ENCODE data around the gene PITHD1. TPM values are rescaled to one million over a fixed set of nuclear protein-coding genes. Genes with fewer than 3 reads are reported as not detected.
A peak's percentile ranks its signal among the peaks of the same experiment; 100 is the strongest.
"Not testable (repeated sequence)": the region's sequence is repeated elsewhere in the genome, so short reads cannot be mapped to it uniquely, and the experiment has no call there.

Gene PITHD1
- total RNA-seq, 1 experiment from 2014 or later: 50.2 TPM

DNA sequence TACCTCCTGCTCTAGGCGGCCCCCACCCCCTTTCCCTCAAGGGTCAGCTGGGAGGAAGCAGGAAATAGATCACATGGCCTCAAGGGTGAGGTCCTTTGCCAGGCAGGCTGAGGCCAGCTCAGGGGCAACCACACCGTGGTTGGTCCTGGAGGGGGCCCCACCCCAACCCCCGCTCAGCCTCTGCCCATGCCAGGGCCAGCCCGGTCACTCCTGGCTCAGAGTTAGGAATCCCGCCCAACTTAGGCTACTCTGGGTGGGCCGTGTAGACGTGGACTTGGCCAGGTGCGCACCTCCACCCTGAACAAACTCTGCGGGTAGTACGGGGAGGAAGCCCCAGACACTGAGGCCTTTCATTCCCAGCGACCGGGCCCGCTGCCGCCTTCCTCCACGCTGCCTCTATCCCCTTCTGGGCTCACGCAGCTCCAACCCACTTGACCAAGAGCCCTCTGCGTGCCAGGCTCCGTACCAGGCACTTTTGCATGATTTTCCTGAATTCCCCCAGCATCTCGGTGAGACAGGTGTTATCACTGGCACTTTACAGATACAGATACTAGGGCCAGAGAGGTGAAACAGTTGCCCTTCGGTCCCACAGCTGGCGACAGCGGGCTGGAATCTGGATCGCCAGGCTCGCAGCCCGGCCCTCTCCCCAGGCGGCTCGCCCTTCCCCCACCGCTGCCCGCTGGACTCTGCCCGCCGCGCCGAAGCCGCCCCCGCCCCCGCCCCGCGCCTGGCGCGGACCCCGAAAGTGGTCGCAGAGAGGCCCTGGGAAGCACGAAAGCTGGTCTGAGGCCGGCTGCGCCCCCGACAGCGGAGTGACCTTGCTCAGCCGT, 21.6 kb downstream of the PITHD1 start:
- peak; percentile 38 to 41 for DNase-seq

DNA sequence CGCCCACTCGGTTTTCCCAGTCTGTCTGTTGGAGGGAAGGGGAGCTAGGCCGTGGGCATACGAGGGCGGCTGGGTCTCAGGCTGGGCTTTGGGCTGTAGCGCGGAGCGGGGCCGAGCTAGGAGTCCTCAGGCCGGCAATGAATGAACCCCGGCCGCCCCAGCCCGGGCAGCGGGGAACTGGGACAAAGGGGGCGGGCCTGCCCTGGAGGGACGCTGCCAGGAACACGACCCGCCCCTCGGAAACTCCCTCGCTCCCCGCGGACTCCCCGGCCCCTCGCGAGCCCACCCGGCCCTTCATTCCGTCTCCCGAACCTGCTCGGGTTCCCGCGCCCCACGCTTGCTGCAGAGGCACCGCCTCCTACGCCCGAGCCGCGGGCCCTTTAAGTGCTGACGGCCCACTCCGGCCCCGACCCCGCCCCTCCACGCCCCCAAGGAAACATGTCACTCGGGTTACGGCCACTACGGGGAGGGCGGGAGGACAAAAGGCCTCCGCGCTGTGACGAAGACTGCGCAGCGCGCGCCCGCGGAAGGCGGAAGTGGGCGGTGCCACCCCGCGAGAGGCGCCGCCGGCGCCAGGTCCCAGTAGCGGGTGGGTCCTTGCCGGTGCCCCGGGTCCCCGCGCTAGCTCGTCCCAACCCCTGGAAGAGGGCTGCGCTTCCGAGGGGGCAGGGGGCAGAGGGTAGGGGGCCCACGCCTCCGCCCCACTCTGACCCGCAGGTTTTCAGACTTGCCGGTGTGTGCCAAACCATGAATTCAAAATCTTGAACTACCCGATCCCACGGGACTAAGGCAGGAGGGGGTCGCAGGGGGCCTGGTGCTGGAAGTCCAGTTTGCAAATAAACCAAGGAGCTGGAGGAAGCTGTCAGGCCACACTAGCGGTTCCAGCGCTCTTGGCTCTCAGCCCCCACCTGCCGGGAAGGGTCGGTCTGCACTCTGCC, 22.5 kb downstream of the PITHD1 start, which contains the start of gene GALE:
Gene GALE (minus strand): TSS at position 355 of the 938 bp plus-strand sequence. CDS start 1,747 bp downstream, outside the sequence.
- H3K27ac ChIP-seq: peak within 1 kb of the TSS; percentile 16
- peak; percentile 97 to 98 for DNase-seq
- H3K9me3 ChIP-seq (replicated peaks): no peaks in the 10 kb centered on the region
- peaks cover 7% of the 10 kb centered on the region; the same call in 1 of the 2 replicates for H3K36me3 ChIP-seq
- no peaks in the 10 kb centered on the region; the same call in 1 of the 2 replicates for H3K27me3 ChIP-seq
- H3K4me1 ChIP-seq: peaks cover 8% of the 10 kb centered on the region
- peak within 1 kb of the TSS; percentile 70 for H3K4me3 ChIP-seq

More for the DNA sequence above, 21.6 kb downstream of the PITHD1 start:
- Histone ChIP-seq H3K27me3 (no peaks in the 10 kb centered on the region; the same call in 1 of the 2 replicates), H3K4me3 (peak overlapping the region; percentile 70), H3K4me1 (peaks cover 8% of the 10 kb centered on the region), H3K36me3 (peaks cover 7% of the 10 kb centered on the region; the same call in 1 of the 2 replicates), H3K9me3 (replicated peaks) (no peaks in the 10 kb centered on the region), H3K27ac (peak overlapping the region; percentile 16)

DNA sequence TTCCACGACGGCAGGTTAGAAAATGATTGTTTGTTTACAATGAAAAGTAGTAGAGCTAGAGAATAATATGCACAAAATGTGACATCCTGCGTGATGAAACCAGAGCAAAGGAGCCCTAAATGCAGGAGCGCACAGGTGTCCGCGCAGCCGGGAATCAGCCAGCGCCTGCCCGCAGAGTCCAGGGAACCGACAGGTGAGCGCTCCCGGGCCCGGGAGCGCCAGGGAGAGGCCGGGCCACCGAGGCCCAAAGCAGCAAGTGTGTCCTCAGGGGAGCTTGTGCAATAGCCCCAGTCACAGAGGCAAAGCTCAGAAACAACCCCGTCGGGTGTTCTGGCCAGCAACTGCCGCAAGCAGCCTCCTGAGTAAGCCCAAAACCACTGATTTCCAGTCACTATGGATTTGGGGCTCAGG, 23.1 kb downstream of the PITHD1 start:
- Histone ChIP-seq H3K4me3 (peak overlapping the region; percentile 70), H3K9me3 (replicated peaks) (no peaks in the 10 kb centered on the region), H3K4me1 (peaks cover 8% of the 10 kb centered on the region), H3K27ac (no peak overlapping the region), H3K27me3 (no peaks in the 10 kb centered on the region; the same call in 1 of the 2 replicates), H3K36me3 (peaks cover 7% of the 10 kb centered on the region; the same call in 1 of the 2 replicates)
- DNase-seq: no peak

DNA sequence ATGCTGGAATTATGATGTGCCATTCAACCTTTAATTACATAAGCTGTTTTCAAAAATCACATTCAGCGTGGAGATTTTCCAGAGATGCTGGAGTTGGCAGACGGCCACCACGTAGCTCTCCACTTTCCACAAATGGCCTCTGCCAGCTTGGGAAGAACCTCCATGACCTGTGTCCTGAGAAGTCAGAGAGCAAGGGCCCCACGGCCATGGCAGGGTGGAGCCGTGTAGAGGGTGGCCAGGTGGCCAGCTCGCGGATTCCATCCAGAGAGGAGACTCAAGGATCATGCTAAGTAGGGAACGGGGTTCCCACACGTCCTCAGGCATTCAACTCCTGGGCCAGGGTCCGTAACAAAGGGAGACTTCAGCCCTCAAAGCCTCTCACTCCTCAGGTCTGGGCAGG, 23.7 kb downstream of the PITHD1 start:
- DNase-seq: no peak

DNA sequence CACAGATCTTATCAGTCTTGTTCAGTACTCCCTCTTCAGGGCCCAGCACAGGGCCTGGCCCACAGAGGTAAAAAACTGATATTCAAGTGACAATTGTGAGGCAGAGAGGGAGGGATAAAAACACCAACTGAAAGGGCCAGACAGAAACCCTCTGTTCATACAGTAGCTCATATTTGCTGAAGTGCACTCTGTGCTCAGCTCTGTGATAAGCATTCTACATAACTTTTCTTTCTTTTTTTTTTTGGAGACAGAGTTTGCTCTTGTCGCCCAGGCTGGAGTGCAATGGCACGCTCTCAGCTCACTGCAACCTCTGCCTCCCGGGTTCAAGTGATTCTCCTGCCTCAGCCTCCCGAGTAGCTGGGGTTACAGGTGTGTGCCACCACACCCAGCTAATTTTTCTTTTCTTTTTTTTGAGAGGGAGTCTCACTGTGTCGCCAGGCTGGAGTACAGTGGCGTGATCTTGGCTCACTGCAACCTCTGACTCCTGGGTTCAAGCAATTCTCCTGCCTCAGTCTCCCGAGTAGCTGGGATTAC, 24.7 kb downstream of the PITHD1 start:
- H3K4me3 ChIP-seq; DNase-seq; H3K4me1 ChIP-seq; H3K9me3 ChIP-seq (replicated peaks); H3K36me3 ChIP-seq; H3K27me3 ChIP-seq; H3K27ac ChIP-seq: not testable (repeated sequence)

More for the DNA sequence above, 23.7 kb downstream of the PITHD1 start:
- H3K4me1 ChIP-seq: peaks cover 8% of the 10 kb centered on the region
- H3K9me3 ChIP-seq (replicated peaks): no peaks in the 10 kb centered on the region
- H3K4me3 ChIP-seq: no peak overlapping the region
- no peak overlapping the region for H3K27ac ChIP-seq
- no peaks in the 10 kb centered on the region; the same call in 1 of the 2 replicates for H3K27me3 ChIP-seq
- H3K36me3 ChIP-seq: peaks cover 7% of the 10 kb centered on the region; the same call in 1 of the 2 replicates

DNA sequence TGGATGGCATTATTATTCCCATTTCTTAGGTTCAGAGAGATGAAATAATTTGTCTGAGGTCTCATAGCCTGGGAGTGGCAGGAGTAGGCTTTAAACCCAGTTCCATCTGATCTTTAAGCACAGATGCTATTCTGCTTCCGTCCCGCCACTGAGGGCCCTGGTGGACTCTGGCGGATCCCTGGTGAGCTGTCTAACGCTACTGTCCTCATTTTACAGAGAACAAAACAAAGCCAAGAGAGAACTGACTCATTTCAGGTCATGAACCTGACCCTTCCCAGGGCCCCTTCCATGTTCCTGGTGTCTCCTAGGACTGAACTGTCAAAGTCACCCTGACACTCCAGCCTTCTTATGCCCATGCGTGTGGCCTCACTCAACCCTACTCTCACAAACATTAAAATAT, 25.5 kb downstream of the PITHD1 start:
- Histone ChIP-seq H3K4me3 (no peak overlapping the region), H3K4me1 (peaks cover 8% of the 10 kb centered on the region), H3K27ac (no peak overlapping the region), H3K9me3 (replicated peaks) (no peaks in the 10 kb centered on the region), H3K36me3 (no peaks in the 10 kb centered on the region), H3K27me3 (no peaks in the 10 kb centered on the region; the same call in 1 of the 2 replicates)
- DNase-seq: no peak

DNA sequence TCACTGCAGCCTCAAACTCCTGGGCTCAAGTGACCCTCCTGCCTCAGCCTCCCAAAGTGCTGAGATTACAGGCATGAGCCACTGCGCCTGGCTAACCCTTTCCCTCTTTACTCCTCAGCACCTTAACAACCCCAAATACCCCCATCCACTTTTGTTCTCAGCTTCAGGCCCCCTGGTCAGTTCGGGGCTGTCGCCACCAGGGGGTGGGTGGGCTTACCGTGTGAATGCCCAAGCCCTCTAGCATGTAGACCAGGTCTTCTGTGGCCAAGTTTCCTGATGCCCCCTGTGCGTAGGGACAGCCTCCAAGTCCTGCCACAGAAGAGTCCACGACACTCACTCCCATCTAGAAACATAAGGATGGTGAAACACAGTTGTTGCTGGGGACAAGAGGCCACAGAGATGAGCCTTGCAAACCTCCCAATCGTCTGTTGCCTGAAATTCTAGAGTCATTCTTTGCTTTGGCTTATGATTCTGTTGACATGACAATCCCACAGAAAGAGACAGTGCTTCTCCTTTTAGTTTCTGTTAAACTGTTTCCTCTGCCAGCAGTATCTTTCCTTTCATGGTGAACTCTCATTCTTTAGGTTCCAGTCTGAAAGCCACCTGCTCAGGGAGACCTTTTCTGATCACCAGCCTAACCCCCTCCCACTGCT, 26.1 kb downstream of the PITHD1 start:
- Histone ChIP-seq H3K4me1 (peaks cover 5% of the 10 kb centered on the region), H3K27me3 (no peaks in the 10 kb centered on the region; the same call in 1 of the 2 replicates), H3K9me3 (replicated peaks) (no peaks in the 10 kb centered on the region), H3K36me3 (no peaks in the 10 kb centered on the region), H3K4me3 (no peak overlapping the region), H3K27ac (no peak overlapping the region)
- DNase-seq: no peak

DNA sequence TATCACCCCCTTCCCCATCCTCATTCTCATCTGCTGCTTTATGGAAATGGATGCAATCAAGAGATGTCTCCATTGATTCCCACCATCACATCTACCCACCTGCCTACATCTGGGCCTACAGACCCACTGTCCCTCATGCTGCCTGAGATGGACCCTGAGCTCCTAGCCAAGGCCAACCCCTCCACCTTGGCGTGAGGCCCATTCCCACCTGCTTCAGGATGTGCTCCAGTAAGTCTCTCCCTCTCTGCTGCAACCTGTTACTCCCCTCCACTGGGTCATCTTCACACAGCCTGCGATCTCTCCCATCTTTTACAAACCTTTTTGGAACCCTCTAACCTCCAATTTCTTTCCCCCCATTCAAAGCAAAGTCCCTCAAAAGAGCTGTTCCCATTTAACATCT, 26.8 kb downstream of the PITHD1 start:
- H3K27ac ChIP-seq: no peak overlapping the region
- no peak overlapping the region for H3K4me3 ChIP-seq
- H3K27me3 ChIP-seq: no peaks in the 10 kb centered on the region; the same call in 1 of the 2 replicates
- no peaks in the 10 kb centered on the region for H3K36me3 ChIP-seq
- H3K9me3 ChIP-seq (replicated peaks): no peaks in the 10 kb centered on the region
- H3K4me1 ChIP-seq: no peaks in the 10 kb centered on the region
- DNase-seq: no peak

DNA sequence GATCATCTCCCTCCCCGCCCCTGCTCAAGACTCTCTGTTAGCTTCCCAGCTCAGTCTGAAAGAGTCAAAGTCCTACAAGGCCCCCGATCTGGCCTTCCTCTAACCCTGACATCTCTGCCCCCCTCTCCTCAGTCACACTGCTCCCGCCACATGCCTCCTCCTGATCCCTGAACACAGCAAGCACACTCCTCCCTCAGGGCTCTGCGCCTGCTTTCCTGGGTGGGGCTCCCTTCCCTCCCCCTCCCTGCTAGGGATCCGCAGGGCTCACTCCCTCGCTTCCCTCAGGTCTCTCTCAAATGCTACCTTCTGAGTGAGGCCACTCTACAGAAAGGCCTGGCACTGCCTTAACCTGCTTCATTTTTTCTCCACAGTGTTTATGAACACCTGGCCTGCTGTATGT, 28.1 kb downstream of the PITHD1 start:
- no peak overlapping the region for H3K4me3 ChIP-seq
- DNase-seq: no peak
- no peaks in the 10 kb centered on the region for H3K4me1 ChIP-seq
- no peak overlapping the region for H3K27ac ChIP-seq
- no peaks in the 10 kb centered on the region for H3K9me3 ChIP-seq (replicated peaks)
- no peaks in the 10 kb centered on the region; the same call in 1 of the 2 replicates for H3K27me3 ChIP-seq
- no peaks in the 10 kb centered on the region for H3K36me3 ChIP-seq

DNA sequence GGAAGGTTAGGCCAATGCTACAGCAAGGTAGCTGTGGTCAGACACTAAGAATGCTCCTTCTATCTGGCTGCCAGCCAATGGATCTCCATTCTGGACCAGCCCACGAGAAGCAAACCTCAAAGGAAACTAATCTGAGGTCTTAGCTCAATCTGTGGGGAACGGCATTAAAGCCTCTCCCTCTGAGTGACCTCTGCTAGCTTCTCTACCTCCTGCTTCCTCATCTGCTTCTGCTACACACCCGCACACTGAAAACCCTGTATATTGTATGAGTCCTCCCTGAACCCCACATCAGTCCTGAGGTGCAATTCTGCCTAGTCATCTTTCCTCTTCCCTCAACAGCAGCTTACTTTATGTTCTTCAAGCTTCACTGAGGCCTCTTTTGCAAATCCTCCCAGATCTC, 29.2 kb downstream of the PITHD1 start:
- no peaks in the 10 kb centered on the region for H3K27me3 ChIP-seq
- H3K9me3 ChIP-seq (replicated peaks): no peaks in the 10 kb centered on the region
- no peak overlapping the region for H3K4me3 ChIP-seq
- H3K4me1 ChIP-seq: no peaks in the 10 kb centered on the region
- no peaks in the 10 kb centered on the region for H3K36me3 ChIP-seq
- DNase-seq: no peak
- H3K27ac ChIP-seq: no peak overlapping the region

DNA sequence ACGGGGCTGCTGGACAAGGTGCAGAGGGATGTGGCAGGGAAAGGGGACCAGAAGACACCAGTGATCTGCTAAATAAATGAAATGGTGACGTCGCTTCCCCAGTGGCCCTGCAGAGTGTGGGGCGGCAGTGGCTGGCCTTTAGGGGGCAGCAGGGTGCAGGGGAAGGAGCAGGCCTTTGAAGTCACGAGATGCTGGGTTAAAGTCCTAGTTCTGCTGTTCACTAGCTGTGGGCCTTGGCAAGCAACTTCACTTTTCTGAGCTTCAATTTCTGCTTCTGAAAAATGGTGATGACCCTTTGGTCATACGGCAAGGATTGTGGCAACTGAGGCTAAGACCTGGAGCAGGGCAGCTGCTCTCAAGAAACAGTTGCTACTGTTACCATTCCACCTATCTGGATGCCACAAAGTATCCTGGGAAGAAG, 31.5 kb downstream of the PITHD1 start:
- Histone ChIP-seq H3K4me1 (no peaks in the 10 kb centered on the region), H3K27ac (no peak overlapping the region), H3K27me3 (no peaks in the 10 kb centered on the region), H3K9me3 (replicated peaks) (no peaks in the 10 kb centered on the region), H3K4me3 (no peak overlapping the region), H3K36me3 (no peaks in the 10 kb centered on the region)
- peak; percentile 82 to 85 for DNase-seq

DNA sequence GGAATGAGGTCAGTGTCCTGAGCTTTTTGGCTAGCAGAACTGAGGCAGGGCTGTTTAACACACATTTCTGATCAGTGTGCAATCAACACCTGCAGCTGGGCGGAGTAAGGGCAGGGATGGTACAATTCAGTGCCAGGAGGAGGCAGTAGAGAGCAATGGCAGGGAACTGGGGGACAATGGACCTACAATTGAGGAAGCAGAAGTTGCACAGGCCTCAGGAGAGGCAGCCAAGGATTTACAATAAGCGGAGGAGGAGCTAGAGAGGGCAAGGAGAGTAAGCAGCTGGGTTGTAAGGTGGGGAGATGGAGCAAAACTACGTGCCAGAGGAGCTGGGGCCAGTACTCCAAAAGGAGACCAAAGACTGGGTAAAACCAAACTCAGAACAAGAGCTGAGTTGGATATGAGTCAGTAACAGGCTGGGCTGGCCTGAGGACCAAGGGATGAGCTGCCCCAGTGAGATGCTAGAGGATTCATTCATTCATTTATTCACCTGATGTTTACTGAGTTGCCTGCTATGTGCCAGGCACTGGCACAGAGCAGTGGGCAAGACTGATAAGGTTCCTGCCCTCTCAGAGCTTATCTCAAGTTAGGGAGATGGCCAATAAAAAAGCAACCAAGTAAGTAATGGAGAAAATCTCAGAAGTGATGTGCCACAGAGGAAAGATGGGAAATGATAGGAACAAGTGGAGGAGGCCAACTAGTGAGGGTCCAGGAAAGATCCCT, 32.8 kb downstream of the PITHD1 start:
- no peaks in the 10 kb centered on the region for H3K27me3 ChIP-seq
- H3K27ac ChIP-seq: no peak overlapping the region
- no peaks in the 10 kb centered on the region for H3K4me1 ChIP-seq
- no peaks in the 10 kb centered on the region for H3K9me3 ChIP-seq (replicated peaks)
- peak in 1 of 2 experiments; percentile 55 for DNase-seq
- no peak overlapping the region for H3K4me3 ChIP-seq
- no peaks in the 10 kb centered on the region for H3K36me3 ChIP-seq

DNA sequence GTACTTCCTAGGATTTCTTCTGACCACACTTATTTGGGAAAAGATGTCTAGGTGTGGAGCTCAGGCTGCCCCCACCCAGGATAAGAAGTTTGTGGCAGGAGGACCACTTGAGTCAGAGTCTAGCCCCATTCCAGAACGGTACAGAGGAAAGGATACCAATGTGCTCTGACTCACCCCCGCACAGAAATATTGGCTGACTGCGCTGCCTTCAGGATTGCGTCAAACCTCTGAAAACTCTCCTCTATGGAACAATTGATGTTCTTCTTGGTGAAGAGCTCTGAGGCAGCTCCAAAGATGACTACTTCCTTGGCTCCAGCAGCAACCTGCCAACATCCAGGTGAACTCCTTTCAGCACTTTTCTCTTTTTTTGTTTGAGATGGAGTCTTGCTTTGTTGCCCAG, 35.8 kb downstream of the PITHD1 start:
- H3K27me3 ChIP-seq: no peaks in the 10 kb centered on the region
- H3K9me3 ChIP-seq (replicated peaks): no peaks in the 10 kb centered on the region
- H3K4me3 ChIP-seq: no peak overlapping the region
- DNase-seq: no peak
- H3K36me3 ChIP-seq: no peaks in the 10 kb centered on the region
- H3K27ac ChIP-seq: no peak overlapping the region
- no peaks in the 10 kb centered on the region for H3K4me1 ChIP-seq
